IPS DF 6.9 (cell line): ENCODE data around the gene EIF1AY.

Source experiments
- DNase-seq: peaks from one replicate; pipeline ENCODE4 v3.0.0-alpha.2; 2013; ENCODE audit warnings: low read depth, low spot score
- H3K27ac ChIP-seq: one replicate; pipeline ENCODE4 v1.5.1; 2013; ENCODE audit warnings: low read length, control low read depth
- H3K27me3 ChIP-seq: 2 replicates; pipeline ENCODE4 v1.6.1; 2013; ENCODE audit warnings: mild to moderate bottlenecking, low read length; ENCODE audit not compliant: control insufficient read depth, insufficient read depth
- H3K36me3 ChIP-seq: 2 replicates; pipeline ENCODE4 v1.6.1; 2013; ENCODE audit warnings: low read length; ENCODE audit not compliant: control insufficient read depth, insufficient read depth
- H3K4me1 ChIP-seq: 2 replicates; pipeline ENCODE4 v1.6.1; 2013; ENCODE audit warnings: low read length; ENCODE audit not compliant: control insufficient read depth, insufficient read depth
- H3K4me3 ChIP-seq: 2 replicates; pipeline ENCODE4 v1.5.1; 2013; ENCODE audit warnings: mild to moderate bottlenecking, low read length
- H3K9me3 ChIP-seq: 2 replicates; pipeline ENCODE4 v1.6.1; 2013; ENCODE audit warnings: low read length, inconsistent platforms; ENCODE audit not compliant: control insufficient read depth, insufficient read depth
- WGBS: extraction: QIAGEN DNeasy Blood & Tissue Kit; methylation state at CpG from one replicate; pipeline ENCODE4 v1.1.7; 2013; ENCODE audit warnings: mixed read lengths, missing lambda C conversion rate; ENCODE audit not compliant: insufficient read length, insufficient coverage; 5-methylcytosine and 5-hydroxymethylcytosine counted together

EIF1AY gene

DNA sequence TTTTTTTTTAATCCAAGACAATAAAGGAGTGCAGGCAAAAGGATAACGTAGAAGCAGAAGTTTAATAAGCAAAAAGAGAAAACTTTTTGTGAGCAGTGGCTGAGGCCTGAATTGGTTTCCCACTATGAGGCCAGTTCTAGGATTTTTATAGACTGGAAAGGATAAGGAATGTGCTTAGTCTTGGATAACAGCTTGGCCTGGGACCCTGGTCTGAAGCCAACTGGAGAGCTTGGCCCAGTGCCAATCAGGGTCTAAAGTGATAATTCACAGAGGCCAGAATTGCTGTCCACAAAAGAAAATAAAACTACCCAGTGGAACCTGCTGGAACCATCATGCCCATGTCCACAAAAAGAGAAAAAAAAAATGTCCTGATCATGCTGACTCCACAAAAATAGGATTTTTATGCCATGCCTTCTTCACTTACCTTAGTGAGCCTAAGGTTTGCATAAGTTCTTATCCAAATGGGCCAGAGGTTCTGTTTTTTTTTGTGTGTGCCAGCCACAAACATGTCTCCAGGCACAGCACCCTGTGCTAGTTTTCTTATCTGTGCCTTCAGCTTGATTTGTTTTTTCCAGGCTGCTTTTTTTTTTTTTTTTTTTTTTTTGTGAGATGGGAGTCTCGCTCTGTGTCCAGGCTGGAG is 15.6 kb upstream of the EIF1AY start:
- no peaks in the 10 kb centered on the region for H3K9me3 ChIP-seq
- H3K27ac ChIP-seq = no peak overlapping the region
- no peaks in the 10 kb centered on the region for H3K27me3 ChIP-seq
- H3K4me3 ChIP-seq = no peak overlapping the region
- WGBS = no CpG with 5 or more reads among the region's 2 CpGs
- no peaks in the 10 kb centered on the region for H3K4me1 ChIP-seq
- no peaks in the 10 kb centered on the region for H3K36me3 ChIP-seq
- DNase-seq = no peak

GRCh38 chrY:20571306-20571705 is 4.3 kb upstream of the EIF1AY start:
- Histone ChIP-seq H3K4me1 (no peaks in the 10 kb centered on the region), H3K27me3 (no peaks in the 10 kb centered on the region), H3K27ac (no peak overlapping the region), H3K36me3 (no peaks in the 10 kb centered on the region), H3K9me3 (no peaks in the 10 kb centered on the region), H3K4me3 (no peak overlapping the region)
- WGBS = no CpG with 5 or more reads among the region's 3 CpGs
- no peak for DNase-seq

GRCh38 chrY:20576506-20576905 is 930 bp downstream of the EIF1AY start:
- Histone ChIP-seq H3K4me3 (peak overlapping the region; percentile 93; the same call in 1 of the 2 replicates), H3K27me3 (no peaks in the 10 kb centered on the region), H3K4me1 (no peaks in the 10 kb centered on the region), H3K36me3 (no peaks in the 10 kb centered on the region), H3K27ac (no peak overlapping the region), H3K9me3 (no peaks in the 10 kb centered on the region)
- DNase-seq = no peak
- no CpG with 5 or more reads among the region's 5 CpGs for WGBS

GRCh38 chrY:20578206-20578605 is 2.6 kb downstream of the EIF1AY start:
- WGBS = no CpG with 5 or more reads among the region's 3 CpGs
- no peaks in the 10 kb centered on the region for H3K27me3 ChIP-seq
- H3K4me3 ChIP-seq = no peak overlapping the region
- H3K4me1 ChIP-seq = no peaks in the 10 kb centered on the region
- no peak overlapping the region for H3K27ac ChIP-seq
- no peaks in the 10 kb centered on the region for H3K9me3 ChIP-seq
- no peaks in the 10 kb centered on the region for H3K36me3 ChIP-seq
- no peak for DNase-seq

- no peaks in the 10 kb centered on the region for H3K27me3 ChIP-seq
- H3K36me3 ChIP-seq = no peaks in the 10 kb centered on the region
- no CpG with 5 or more reads among the region's 3 CpGs for WGBS
- no peaks in the 10 kb centered on the region for H3K9me3 ChIP-seq
- H3K4me3 ChIP-seq = no peak overlapping the region
- H3K4me1 ChIP-seq = no peaks in the 10 kb centered on the region
- DNase-seq = no peak
- no peak overlapping the region for H3K27ac ChIP-seq
These were observed 6.1 kb downstream of the EIF1AY start for GRCh38 chrY:20581687-20582086.

DNA sequence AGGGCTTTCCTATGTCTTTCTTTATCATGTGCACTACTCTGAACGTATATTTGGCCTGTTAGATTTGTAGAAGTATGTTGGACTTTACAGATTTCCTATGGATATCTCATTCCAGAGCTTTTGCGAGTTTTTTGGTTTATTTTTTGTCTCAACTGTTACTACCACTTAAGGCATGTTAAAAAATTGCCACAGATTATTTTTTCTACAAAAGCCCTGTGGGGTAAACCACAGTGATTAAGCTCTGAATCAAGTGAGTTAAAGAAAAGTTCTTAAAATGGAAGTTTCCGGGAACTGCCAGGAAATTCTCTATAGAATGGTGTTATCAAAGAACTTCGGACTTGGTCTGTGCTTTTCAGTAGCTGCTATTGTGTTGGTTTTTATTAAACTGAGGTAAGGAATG is 10.6 kb downstream of the EIF1AY start:
- Histone ChIP-seq H3K36me3 (no peaks in the 10 kb centered on the region), H3K4me1 (no peaks in the 10 kb centered on the region), H3K4me3 (no peak overlapping the region), H3K27me3 (no peaks in the 10 kb centered on the region), H3K27ac (no peak overlapping the region), H3K9me3 (no peaks in the 10 kb centered on the region)
- WGBS = no CpG with 5 or more reads among the region's 4 CpGs
- DNase-seq = no peak
